NCI-H2227 treated with DMSO at 0.1 percent for 48 hours (cell line): Measurements from ENCODE around the gene NRP2.

Experiments
- DNase-seq: peaks from one replicate; lab custom pipeline; 2025; lab: John Stamatoyannopoulos, UW

Gene NRP2, protein sequence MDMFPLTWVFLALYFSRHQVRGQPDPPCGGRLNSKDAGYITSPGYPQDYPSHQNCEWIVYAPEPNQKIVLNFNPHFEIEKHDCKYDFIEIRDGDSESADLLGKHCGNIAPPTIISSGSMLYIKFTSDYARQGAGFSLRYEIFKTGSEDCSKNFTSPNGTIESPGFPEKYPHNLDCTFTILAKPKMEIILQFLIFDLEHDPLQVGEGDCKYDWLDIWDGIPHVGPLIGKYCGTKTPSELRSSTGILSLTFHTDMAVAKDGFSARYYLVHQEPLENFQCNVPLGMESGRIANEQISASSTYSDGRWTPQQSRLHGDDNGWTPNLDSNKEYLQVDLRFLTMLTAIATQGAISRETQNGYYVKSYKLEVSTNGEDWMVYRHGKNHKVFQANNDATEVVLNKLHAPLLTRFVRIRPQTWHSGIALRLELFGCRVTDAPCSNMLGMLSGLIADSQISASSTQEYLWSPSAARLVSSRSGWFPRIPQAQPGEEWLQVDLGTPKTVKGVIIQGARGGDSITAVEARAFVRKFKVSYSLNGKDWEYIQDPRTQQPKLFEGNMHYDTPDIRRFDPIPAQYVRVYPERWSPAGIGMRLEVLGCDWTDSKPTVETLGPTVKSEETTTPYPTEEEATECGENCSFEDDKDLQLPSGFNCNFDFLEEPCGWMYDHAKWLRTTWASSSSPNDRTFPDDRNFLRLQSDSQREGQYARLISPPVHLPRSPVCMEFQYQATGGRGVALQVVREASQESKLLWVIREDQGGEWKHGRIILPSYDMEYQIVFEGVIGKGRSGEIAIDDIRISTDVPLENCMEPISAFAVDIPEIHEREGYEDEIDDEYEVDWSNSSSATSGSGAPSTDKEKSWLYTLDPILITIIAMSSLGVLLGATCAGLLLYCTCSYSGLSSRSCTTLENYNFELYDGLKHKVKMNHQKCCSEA

DNA sequence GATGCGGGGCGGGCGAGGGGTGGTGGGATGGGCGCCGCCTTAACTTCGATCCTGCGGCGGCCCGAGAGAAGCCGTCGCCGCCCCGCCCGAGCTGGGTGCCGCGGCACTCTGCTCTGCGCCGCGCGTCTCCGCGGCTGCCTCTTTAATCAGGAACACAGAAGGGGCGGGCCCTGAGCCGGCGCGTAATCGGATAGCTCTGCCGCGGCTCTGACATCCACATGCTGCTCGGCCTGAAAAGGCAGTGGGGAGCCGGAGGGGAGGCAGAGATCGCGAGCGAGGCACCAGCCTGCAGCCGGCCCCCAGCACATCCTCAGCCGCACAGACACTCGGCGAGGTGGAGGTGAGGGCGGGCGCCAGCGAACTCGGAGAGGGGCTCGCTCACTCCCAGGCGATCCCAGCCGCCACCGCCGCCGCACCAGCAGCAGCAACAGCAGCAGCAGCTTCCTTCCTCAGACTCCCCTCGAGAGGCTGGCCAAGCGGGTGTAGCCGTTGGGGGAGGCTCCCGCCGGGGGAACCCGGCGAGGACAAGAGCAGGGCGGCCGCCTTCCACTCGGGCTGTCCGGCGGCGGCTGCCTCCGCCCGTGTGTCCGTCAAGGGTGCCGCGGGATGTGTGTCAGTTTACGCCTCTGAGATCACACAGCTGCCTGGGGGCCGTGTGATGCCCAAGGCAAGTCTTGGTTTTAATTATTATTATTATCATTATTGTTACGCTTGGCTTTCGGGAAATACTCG is at the start of gene NRP2:
TSS of gene NRP2 (plus strand) at position 263 of the 732 bp plus-strand sequence. CDS start 790 bp downstream, outside the sequence.
- DNase-seq: peak; percentile 91

DNA sequence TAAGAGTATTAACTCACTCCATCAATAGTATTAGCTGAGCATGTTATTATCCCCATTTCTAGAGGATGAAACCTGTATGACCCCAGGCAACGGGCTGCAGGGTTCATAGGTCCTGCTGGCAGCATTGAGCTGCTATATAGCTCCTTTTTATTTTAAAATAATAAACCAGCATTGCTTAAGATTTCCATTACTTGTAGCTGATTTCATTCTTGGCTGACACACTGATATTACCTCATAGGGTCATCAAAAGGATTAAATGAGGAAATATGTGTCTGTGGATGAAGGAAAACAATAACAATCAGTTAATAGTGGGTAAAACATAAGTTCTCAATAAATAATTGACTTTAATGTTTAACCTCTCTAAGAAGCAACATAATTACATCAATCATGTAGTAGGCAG is 48.3 kb upstream of the NRP2 start:
- DNase-seq: no peak

DNA sequence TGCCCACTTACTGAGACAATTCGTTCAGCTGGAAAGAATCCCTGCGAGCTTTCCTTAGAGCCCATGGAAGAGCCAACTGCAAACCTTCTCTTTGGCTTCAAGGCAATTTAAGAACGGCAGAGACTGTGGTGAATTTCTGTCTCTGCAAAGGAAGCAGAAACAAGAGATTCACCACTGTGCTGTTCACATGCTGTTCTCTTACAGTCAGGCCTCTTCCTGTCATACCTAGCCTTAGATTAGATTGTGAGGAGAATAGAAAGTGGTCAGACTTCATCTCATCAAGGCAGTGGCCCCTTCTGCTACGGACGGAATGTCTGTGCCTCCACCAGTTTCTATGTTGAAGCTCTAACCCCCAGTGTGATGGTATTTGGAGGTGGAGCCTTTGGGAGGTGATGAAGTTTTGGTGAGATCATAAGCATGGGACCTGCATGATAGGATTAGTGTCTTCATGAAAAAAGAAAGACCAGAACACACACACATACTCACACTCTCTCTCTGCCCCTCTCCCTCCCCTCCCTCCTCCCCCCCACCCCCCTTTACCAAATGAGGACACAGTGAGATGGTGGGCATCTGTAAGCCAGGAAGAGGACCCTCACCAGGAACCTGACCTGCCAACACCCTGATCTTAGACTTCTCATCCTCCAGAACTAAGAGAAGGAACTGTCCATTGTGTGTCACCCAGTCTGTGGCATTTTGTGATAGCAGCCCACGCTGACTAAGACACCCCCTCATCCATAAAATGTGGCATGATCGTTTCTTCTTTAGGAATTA is 45.6 kb upstream of the NRP2 start:
- no peak for DNase-seq

DNA sequence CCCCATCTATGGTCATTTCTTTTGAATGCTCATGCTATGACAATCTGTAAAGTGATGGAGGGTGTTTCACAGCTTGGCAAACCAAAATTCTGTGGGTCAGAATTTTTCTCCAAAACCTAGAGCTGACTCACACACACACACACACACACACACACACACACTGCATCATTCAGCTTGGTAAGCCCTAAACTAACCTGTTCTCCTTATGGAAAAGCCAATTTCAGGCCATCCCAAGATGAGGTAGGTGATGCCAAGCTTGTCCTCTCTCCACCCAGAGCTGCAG is 45.0 kb upstream of the NRP2 start:
- no peak for DNase-seq

DNA sequence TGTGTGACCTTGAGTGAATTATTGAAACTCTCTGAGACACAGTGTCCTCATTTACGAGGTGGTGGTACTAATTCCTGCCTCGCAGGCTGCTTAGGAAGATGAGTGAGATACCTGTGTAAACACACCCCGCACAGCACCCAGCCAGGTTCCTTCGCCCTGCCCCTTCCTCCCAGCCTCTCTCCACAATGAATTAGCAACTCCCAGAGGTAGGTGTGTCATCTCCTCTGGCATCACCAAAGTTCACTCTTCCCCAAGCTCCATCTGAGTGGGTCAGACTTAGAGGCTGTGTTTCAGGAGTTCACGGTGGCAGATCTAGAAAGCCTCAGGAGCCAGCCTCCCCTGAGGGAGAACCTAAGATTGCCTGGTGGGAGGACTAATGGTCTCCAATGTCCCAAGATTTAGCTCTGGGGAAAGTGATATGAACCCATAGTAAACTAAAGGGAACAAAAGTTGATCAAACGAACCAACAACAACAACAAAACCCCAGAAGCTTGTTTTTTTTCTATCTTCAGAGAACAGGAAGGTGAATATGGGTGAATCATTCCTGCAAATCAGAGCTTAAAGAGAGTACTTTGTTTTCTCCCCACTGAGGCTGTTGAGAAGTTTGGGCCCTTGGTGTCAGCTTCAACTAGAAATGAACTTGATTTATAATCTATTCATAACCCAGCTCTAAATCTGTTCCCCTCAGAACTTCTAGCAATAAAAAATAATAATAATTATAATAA is 44.4 kb upstream of the NRP2 start:
- no peak for DNase-seq

DNA sequence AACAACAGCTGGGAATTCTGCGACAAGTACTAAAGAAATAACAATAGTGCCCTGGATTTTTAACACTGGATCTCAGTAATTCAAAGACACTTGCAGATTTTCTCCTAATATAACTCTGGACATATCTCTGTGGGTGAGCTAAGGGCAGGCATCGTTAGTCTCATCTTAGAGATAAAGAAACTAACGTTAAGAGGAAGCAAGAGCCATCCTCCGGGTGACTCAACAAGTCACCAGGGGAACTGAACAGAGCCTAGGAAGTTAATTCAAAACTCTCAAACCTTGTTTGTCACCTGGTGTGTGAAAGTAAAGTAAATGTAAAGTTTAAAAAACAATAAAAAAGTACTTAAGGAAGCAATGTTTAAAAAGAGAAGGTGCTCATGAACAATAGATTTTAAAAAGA is 41.6 kb upstream of the NRP2 start:
- DNase-seq: no peak

DNA sequence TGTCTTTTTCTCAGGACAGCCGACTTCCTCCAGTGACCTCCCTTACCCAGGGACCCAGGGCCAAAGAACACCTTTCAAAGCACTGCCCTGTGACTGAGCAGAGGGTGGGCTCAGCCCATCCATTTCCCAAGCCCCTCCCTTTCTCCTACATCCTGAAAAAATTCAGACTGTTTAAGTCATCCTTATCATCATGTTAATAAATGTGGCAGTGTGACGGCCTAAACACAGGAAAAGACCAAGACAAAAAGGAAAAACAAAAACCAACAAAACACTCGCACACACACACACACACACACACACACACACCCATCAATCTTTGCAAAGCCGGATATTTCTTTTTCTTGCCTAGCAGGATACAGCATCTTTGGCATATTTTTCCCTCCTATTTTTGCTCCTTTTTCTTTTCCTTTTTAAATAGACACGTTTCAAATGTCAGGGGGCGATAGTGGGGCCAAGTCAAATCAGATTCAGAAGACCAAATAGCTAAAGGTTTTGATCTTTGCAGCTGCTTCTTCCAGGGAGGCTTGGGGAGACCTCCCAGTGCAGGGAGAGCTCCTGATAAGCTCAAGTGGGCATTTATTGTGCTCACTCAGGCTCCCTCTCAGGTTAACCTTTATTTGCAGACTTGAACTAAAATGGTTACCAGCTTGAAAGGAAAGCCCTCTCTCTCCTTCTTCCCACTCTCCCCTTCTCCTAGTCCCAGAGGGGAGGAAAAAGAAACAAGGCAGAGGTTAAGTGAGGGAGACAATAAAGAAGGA is 39.5 kb upstream of the NRP2 start:
- DNase-seq: peak; percentile 88

DNA sequence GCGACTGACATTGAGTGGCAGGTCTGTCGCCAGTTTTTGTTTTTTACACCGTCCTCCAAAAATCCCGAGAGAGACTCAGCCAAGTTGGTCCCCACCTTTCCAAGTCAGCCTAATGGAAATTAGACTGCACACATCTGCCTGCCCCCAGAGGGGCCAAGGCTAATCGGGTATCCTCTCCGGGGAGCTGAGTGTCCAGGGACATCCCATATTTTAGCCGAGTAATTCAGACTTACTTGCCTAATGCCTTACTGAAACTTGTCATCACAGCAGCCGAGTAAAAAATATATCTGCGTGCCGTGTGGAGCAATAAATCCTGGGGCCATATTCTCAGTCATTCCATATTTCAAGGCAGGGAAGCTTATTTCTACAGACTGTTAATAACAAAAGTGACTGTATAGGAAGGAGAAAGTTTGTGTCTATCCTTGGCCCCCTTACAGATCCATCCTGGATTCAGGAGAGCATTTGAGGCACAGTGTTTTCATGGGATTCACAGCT is 38.9 kb upstream of the NRP2 start:
- no peak for DNase-seq

DNA sequence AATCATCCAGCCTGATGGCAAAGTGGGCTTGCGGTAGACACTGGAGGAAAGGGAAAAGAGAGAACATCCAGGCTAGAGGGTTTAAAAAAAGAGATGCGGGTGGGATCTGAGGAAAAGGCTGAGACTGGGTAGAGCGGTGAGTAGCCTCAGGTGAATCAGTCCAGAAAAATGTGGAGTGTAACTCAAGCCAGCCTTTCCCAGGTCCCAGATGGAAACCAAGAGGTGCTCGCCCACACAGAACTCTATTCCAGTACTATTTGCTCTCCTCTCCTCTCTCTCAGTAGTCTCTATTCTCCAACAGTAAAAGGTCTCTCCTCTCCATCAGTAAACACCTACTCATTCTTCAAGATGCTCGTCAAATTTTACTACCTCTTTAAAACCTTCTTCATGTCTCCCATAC is 38.3 kb upstream of the NRP2 start:
- DNase-seq: no peak

DNA sequence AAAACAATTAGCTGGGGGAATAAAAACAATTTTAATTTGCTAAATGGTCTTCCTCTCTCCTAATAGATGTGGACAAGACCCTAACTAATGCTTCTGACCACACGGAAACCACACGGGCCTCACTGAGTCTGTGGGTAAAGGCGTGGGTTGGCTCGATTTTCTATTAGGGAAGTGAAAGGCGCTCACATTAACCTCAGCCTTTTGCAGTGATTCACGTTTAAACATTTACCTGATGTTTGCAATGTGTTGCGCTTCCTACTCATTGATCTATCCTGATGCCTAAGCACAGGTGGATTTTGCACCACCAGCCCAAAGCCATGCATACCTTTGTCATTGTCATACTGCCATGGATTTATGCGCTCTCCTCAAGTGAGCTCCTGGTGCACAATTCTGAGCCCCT is 35.6 kb upstream of the NRP2 start:
- no peak for DNase-seq

DNA sequence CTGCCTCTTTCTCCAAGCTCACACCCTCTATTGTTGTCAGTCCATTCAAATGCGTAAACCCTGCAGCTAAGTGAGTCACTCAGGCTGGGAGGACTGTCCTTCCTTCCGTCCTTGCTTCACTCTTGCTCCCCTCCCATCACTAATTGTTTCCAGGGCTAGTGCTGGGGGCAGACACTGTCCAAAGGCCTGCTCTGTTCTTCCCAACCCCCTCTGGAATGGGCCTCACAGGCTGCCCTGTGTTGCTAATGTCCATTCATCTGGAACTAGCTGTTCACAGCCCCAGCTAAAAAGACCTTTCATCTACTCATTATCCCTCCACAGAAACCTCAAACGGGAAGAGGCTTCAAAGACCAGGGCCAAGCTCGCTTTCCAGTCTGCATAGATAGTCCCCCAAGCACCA is 31.9 kb upstream of the NRP2 start:
- DNase-seq: no peak

DNA sequence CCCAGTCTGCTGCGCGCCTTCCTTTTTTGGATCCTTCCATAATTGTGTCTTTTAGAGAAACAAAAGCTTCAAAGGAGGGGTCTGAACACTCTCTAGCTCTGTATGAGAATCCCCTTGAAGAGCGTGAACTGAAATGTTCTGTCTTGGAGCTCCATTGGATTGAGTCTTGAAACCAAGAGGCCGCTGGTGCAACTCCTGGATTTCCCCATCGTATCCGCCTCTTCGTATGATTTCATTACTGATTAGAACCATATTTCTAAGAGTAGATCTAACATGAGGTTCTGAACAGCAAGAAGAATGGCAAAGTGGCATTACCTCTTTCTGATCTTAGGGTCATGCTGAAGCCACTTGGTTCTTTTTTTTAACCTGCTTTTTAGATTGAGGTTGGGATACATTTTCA is 31.4 kb upstream of the NRP2 start:
- no peak for DNase-seq

DNA sequence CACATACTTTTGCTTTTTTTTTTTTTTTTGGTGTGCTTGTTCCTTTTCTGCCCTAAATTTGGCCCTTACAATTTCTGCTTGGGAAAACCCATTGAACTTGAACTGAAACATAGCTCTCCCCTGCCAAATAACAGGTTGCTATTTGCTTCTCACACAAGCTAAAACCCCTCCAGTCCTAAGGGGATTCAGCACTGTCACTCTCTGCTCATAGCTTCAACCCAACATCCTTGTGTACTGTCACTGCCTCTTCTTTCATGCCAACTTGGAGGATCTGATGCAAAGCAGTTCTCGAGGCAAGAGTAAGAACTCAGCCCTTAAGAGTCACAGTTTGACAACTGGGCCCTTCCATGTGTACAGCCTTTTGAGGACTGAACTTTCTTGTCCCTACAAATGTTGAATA is 30.6 kb upstream of the NRP2 start:
- DNase-seq: no peak

DNA sequence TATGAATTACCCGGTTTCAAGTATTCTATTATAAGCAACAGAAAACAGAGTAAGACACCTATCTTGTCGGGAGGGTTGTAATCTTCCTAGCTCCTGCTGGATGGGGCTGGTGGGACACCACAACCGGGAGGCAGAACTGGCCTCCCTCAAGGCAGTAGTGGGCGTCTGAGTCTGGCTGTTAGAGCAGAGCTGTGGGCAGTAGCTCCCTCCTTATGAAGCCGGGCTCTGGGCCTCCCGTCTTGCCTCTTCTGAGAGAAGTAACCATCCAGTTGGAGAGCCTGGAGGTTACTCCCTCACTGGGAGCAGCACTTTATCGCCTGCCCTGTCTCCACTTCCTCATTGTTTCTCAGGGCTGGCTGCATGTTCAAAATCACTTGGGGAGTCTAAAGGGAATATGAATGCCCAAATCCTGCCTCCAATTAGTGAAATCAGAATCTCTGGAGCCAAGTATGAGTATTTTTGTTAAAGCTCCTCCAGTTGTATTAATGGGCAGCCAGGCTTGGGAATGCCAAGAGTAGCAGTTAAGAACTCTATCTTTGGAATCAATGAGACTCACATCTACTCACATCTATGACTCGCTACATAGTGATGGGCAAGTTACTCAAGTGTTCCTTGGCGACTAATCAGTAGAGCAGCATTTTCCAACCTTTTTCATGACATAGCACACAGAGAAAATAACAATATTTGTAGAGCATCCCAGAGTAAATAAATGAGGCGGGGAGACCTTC is 27.3 kb upstream of the NRP2 start:
- no peak for DNase-seq

DNA sequence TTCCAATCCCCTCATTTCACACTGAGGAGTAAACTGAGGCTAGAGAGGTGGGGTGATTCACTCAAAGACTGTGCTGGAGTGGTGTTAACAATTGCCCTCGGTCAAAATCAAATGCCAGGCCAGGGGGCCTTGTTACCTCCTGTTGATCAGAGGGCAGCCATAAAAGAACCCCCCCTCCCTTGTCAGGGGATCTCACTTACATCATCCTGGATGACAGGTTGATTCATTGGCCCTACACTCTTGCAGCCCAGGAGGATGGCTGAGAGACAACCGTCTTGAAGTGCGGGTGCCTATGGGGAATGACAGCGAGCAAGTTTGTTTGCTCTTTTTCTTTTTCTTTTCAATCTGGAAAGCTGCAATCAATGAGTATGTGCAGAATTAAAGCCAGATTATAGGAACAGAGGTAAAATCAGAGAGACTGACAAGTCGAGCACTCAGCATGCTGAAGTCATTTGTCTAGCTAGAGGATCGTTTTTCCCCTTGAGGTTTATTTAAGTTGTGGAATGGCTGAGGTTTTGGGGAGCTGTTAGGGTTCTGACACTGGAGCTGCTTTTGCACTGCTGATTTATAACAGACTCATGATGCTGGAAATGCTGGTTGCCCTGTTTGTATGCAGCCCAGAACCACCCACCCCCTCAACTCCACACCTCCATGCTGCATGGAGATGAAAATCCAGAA is 26.4 kb upstream of the NRP2 start:
- DNase-seq: no peak

DNA sequence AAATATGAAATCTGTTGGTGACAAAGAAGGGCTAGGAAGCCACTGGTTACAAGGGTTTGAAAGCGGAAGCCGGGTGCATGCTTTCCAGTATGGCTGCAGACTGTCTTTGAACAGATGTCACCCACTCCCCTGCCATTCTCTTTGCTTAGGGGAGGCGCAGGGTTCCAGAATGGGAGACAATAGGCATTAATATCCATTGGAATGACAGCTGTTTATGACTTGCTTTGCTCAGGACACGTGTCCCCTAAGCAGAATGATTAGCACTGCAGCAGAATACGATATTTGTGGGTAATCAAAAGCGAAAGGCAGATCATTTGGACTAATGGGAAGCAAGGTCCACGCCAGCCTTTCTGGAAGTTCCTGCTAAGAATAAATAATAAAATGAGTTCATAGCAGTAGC is 25.8 kb upstream of the NRP2 start:
- DNase-seq: no peak

DNA sequence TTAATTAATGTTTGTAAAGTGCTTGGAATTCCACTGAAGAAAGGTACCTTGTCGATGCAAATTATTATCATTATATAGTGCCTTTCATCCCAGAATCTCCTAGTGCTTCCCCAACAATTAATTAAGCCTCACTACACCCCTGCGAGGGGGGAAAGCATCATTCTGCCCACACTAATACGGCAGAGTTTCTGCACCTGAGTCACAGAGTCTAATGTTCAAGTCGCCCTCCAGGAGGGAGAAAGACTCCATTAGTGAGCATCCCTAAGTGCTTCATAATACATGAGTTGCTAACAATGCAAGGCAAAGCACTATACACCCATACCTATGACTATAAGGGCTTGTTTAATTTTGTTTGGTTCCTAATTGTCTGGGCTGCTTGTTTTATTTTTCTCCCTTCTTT is 25.4 kb upstream of the NRP2 start:
- DNase-seq: no peak

DNA sequence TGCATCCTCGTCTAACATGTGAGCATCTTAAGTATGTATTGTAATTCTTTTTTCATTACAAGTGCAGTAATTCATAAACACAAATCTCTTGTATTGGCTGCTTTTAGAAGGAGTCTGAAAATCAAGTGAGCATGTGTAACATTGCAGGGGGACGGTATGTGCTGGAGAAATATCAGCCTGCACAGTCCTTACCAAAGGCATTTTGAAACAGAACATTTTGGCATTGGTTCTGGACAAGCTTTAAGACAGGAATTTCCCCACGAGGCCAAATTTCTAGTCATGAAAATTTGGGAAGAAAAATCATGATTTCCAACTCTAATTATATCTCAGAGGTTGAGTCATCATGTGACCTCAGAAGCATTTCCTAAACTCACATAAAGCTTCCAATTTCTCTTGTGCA is 24.7 kb upstream of the NRP2 start:
- no peak for DNase-seq

DNA sequence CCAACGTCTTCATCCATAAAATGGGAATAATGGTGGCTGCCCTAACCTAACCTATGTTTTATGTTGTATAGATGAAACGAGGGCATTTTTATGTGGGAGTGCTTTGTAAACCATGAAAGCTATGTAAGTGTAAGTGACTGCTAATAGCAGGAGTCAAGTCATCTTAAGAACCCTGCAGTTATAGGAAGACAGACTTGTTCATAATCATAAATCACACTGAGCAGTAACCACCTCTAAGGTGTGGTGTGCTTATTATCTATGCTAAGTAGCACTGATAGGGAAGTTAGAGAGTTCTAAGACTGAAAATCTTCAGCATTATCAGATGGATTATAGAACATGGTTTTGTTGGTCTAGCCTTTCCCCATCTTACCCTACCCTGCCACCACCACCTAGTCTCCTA is 24.2 kb upstream of the NRP2 start:
- DNase-seq: no peak
